ENCODE results near the gene CBR1. TPM values are rescaled to one million over a fixed set of nuclear protein-coding genes. Genes with fewer than 3 reads are reported as not detected.
A peak's percentile ranks its signal among the peaks of the same experiment; 100 is the strongest.

The CBR1 gene
- polyA plus RNA-seq, 1 experiment: 157 TPM

DNA sequence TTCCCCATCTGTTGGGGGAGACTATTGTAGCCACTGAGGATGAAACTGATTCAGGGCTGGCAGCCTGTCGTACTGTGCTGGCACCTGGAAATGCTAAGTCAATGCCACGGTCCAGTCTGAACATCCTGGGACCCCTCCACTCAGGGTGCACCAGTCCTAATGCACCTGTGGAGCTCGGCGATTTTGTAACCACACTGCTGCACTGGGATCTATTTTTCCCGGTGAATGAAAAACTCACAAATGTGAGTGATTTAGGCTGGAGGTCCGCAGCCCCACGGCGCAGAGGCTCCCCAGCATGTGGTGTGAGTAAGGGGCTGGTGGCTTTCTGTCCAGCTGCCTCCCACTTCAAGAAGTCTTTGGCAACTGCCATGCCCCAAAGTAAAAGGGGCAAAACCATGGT lies 45.0 kb upstream of the CBR1 start:
- DNase-seq (ENCODE audit: low read depth): no peak
- POLR2A ChIA-PET: no interaction called here
- TF ChIP-seq, protein P1, sequence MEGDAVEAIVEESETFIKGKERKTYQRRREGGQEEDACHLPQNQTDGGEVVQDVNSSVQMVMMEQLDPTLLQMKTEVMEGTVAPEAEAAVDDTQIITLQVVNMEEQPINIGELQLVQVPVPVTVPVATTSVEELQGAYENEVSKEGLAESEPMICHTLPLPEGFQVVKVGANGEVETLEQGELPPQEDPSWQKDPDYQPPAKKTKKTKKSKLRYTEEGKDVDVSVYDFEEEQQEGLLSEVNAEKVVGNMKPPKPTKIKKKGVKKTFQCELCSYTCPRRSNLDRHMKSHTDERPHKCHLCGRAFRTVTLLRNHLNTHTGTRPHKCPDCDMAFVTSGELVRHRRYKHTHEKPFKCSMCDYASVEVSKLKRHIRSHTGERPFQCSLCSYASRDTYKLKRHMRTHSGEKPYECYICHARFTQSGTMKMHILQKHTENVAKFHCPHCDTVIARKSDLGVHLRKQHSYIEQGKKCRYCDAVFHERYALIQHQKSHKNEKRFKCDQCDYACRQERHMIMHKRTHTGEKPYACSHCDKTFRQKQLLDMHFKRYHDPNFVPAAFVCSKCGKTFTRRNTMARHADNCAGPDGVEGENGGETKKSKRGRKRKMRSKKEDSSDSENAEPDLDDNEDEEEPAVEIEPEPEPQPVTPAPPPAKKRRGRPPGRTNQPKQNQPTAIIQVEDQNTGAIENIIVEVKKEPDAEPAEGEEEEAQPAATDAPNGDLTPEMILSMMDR (IDR thresholded peaks at IDR 0.05; ENCODE audit: insufficient read depth, low read depth, low read length): no peak
- H3K27me3 ChIP-seq (ENCODE audit: control insufficient read depth, insufficient read depth, low read length): no peaks in the 10 kb centered on the region
- H3K4me3 ChIP-seq (ENCODE audit: low read depth, low read length): no peak overlapping the region
- CTCF ChIA-PET: interaction anchor here (0.6 to 1.0 kb wide), 2 partner anchors 18 to 84 kb away, joined by 3 to 4 read pairs; no protein-coding TSS in a partner anchor
- H3K36me3 ChIP-seq (ENCODE audit: control insufficient read depth, insufficient read depth, low read length): no peaks in the 10 kb centered on the region

DNA sequence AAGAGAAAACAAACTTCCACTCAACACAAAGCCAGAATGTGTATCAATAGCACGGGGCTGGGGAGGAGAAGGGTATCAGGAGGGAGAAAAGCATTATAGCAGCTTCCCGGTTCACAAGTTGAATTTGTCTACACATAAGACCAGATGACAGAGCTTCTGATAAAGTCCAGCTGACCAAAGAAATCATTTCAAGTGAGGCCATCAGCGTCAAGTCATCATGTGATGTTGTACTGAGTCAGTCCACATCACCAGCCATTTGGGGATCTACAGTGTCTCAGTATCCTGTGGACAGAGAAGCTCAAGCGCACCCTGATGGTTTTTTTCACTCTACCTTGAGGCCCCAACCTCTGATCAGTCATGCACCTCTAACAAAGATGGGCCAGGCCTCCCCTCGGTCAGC lies 42.5 kb upstream of the CBR1 start:
- H3K36me3 ChIP-seq (ENCODE audit: control insufficient read depth, insufficient read depth, low read length): no peaks in the 10 kb centered on the region
- no peak overlapping the region for H3K4me3 ChIP-seq (ENCODE audit: low read depth, low read length)
- no peak for DNase-seq (ENCODE audit: low read depth)
- TF ChIP-seq, protein P1 (IDR thresholded peaks at IDR 0.05; ENCODE audit: insufficient read depth, low read depth, low read length): no peak
- ChIA-PET POLR2A (no interaction called here), CTCF (interaction anchor here (0.6 to 2.0 kb wide), 11 partner anchors 14 to 1660 kb away, joined by 3 to 11 read pairs (median 3); no protein-coding TSS in a partner anchor)
- no peaks in the 10 kb centered on the region for H3K27me3 ChIP-seq (ENCODE audit: control insufficient read depth, insufficient read depth, low read length)

DNA sequence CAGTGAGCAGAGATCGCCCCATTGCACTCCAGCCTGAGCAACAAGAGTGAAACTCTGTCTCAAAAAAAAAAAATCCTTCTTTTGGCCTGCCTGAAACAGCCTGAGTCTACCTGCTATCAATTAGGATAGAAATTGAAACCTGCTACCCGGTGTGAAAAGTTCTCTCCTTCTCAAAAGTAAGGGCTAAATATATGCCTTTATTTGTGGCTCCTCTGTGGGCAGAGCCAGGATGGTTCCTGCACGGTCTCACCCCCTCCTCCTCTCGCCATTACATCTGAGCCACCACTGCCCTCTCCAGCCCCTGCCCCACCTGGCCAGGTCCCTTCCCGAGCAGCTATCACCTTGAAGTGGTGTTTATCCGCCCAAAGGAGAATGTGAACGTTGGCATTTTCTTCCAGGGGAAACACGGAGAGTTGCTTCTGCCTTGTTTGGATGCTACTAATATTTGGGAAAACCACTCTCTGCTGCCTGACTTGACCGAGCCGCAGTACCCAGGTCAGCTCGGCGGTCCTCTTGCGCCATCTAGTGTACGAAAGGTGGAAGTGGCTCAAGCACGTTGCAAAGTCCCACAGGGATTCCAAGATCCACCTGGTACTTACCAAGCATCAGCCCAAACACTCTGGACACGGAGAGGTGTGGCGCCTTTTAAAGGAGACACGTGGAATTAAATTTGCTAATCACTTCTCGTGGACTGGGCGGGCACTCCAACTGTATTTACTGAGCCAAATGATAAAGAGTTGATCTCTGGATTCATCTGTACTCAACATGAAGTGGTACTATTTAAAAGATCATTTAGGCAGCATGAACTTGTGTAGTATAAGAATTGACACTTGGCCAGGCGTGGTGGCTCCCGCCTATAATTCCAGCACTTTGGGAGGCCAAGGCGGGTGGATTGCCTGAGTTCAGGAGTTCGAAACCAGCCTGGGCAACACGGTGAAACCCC lies 41.4 kb upstream of the CBR1 start:
- CTCF ChIA-PET: interaction anchor here (0.5 to 2.0 kb wide), 18 partner anchors 8 to 1661 kb away, joined by 3 to 11 read pairs (median 3); no protein-coding TSS in a partner anchor

DNA sequence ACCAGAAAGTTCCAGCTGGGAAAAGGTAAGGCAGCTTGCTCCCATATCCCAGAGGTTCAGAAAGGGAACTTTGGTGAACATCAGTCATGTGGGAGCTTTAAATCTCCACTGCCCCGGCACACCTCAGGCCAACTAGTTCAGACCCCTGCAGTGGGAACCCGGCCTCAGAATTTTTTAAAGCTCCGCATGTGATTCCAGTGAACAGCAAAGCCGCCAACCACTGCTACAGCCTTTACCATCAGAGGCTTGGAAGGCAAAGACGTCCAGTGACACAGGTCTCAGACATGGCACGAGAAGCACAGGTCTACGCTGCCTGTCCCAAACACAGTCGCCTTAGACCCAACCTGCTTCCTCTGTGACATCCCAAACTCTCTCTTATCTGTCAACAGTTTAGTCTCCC lies 40.5 kb upstream of the CBR1 start:
- no peak overlapping the region for H3K4me3 ChIP-seq (ENCODE audit: low read depth, low read length)
- H3K27me3 ChIP-seq (ENCODE audit: control insufficient read depth, insufficient read depth, low read length): no peaks in the 10 kb centered on the region
- ChIA-PET POLR2A (no interaction called here), CTCF (interaction anchor here (0.5 to 2.0 kb wide), 7 partner anchors 10 to 1531 kb away, joined by 3 to 11 read pairs (median 4); no protein-coding TSS in a partner anchor)
- no peak for DNase-seq (ENCODE audit: low read depth)
- no peaks in the 10 kb centered on the region for H3K36me3 ChIP-seq (ENCODE audit: control insufficient read depth, insufficient read depth, low read length)
- TF ChIP-seq, protein P1 (IDR thresholded peaks at IDR 0.05; ENCODE audit: insufficient read depth, low read depth, low read length): no peak

More for the DNA sequence above, 41.4 kb upstream of the CBR1 start:
- Histone ChIP-seq H3K36me3 (ENCODE audit: control insufficient read depth, insufficient read depth, low read length) (no peaks in the 10 kb centered on the region), H3K27me3 (ENCODE audit: control insufficient read depth, insufficient read depth, low read length) (no peaks in the 10 kb centered on the region), H3K4me3 (ENCODE audit: low read depth, low read length) (no peak overlapping the region)
- TF ChIP-seq, protein P1 (IDR thresholded peaks at IDR 0.05; ENCODE audit: insufficient read depth, low read depth, low read length): peak; percentile 94
- no peak for DNase-seq (ENCODE audit: low read depth)
- POLR2A ChIA-PET: no interaction called here

DNA sequence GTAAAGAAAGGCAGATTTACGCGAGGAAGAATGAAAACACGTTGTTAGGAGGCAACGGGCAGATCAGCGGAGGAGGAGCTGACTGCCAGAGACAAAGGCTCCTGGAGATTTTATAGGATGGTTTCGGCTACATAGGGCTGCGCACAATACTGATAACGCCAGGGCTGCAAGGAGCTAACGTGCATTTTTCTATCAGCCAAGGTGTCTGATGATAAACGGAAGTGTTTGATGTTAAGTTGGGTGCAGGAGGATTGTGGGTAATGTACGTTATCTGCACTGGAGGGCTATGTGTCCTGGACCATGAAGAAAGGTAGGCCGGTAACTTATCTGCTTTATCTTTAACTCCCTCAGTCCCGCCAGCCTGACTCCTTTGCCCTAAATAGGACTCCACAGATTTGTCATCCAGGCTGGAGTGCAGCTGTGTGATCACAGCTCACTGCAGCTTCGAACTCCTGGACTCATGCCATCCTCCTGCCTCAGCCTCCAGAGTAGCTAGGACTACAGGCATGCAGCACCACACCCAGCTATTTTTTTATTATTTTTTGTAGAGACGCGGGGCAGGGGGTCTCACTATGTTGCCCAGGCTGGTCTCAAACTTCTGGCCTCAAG lies 39.1 kb upstream of the CBR1 start:
- H3K27me3 ChIP-seq (ENCODE audit: control insufficient read depth, insufficient read depth, low read length): no peaks in the 10 kb centered on the region
- TF ChIP-seq, protein P1 (IDR thresholded peaks at IDR 0.05; ENCODE audit: insufficient read depth, low read depth, low read length): no peak
- CTCF ChIA-PET: interaction anchor here (0.9 to 1.3 kb wide), 3 partner anchors 9 to 82 kb away, joined by 4 to 6 read pairs (median 4); no protein-coding TSS in a partner anchor
- POLR2A ChIA-PET: interaction anchor here (0.6 kb wide), 1 partner anchor 1285 kb away, joined by 3 read pairs; no protein-coding TSS in a partner anchor
- DNase-seq (ENCODE audit: low read depth): no peak
- H3K36me3 ChIP-seq (ENCODE audit: control insufficient read depth, insufficient read depth, low read length): peaks cover 3% of the 10 kb centered on the region; the same call in 1 of the 2 replicates
- no peak overlapping the region for H3K4me3 ChIP-seq (ENCODE audit: low read depth, low read length)
